K562 (cell line): Measurements from ENCODE around the gene PFAS. TPM values are rescaled to one million over a fixed set of nuclear protein-coding genes. Genes with fewer than 3 reads are reported as not detected.
A peak's percentile ranks its signal among the peaks of the same experiment; 100 is the strongest.

Source experiments
- ATAC-seq: fragments of 200-7000 bp; cut with Tn5 transposase; 3 replicates; pipeline ENCODE4 v1.9.1; 2020; ENCODE audit warnings: moderate library complexity
- BruUV-seq: library from RNA; stranded (reverse); fragments of 400-500 nt; replicated peaks from 2 replicates; lab custom pipeline; 2021; lab: Mats Ljungman, UMichigan
- CTCF ChIA-PET: fragments of 300-600 bp; formaldehyde crosslinking; extraction: SDS; loops from one replicate; lab custom pipeline; 2021; ENCODE audit warnings: low intra/inter-chr PET ratio; lab: Yijun Ruan, JAX
- POLR2A ChIA-PET: fragments of 300-600, 350-650 bp; sonication (Branson Sonifier 250); formaldehyde crosslinking; extraction: SDS; loops from one replicate; lab custom pipeline; 2021; ENCODE audit warnings: antibody characterized with exemption, inconsistent platforms; lab: Yijun Ruan, JAX
- DNase-seq, 4 experiments: peaks; one replicate each; pipeline versions ENCODE4 v3.0.0 to v3.0.0-alpha.2; 2011 to 2018; ENCODE audit warnings: low spot score in 3 of 4, mixed read lengths in 3 of 4; ENCODE audit errors: extremely low read depth in 1 of 4
- FAIRE-seq: peaks from 2 replicates; lab custom pipeline; 2011; peaks lifted over from hg19 to GRCh38; lab: Jason Lieb, UNC
- H2AFZ ChIP-seq: 2 replicates; pipeline ENCODE4 v1.6.0; 2011; ENCODE audit warnings: low read depth, low read length, control low read depth, inconsistent platforms
- H3K27ac ChIP-seq: fragments of 200-600 bp; 3 replicates; pipeline ENCODE4 v1.8.0; 2011; ENCODE audit warnings: low read depth, mild to moderate bottlenecking, control low read depth, inconsistent platforms, low read length, moderate library complexity, mixed read lengths; ENCODE audit errors: extremely low read depth
- H3K27me3 ChIP-seq, 2 experiments: fragments of 300-600 bp in 1 of 2; 2 replicates in 1 of 2; 3 replicates in 1 of 2; pipeline versions ENCODE4 v1.6.0 to v1.8.0; 2011; ENCODE audit warnings: inconsistent platforms in 2 of 2, low read length in 2 of 2, mild to moderate bottlenecking in 1 of 2, mixed read lengths in 1 of 2, moderate library complexity in 1 of 2; ENCODE audit not compliant: control insufficient read depth in 2 of 2, insufficient read depth in 2 of 2
- H3K36me3 ChIP-seq: fragments of 300-600 bp; 3 replicates; pipeline ENCODE4 v1.8.0; 2011; ENCODE audit warnings: mild to moderate bottlenecking, low read length, inconsistent platforms; ENCODE audit not compliant: control insufficient read depth, insufficient read depth
- H3K4me1 ChIP-seq, 2 experiments: fragments of 200-600 bp in 1 of 2; replicated peaks in 1 of 2; 2 replicates in 1 of 2; 3 replicates in 1 of 2; pipeline versions ENCODE4 v1.5.1 to v1.8.0; 2011; ENCODE audit warnings: inconsistent platforms in 2 of 2, low read length in 2 of 2, mild to moderate bottlenecking in 1 of 2, mixed read lengths in 1 of 2, moderate library complexity in 1 of 2; ENCODE audit not compliant: control insufficient read depth in 2 of 2, insufficient read depth in 2 of 2
- H3K4me2 ChIP-seq: 2 replicates; pipeline ENCODE4 v1.6.1; 2011; ENCODE audit warnings: low read length, control low read depth, inconsistent platforms, mixed read lengths; ENCODE audit not compliant: insufficient read depth
- H3K4me3 ChIP-seq: fragments of 200-600 bp; sonication (generic), shearing (Covaris generic); 2 replicates; pipeline ENCODE4 v1.5.1; 2016; ENCODE audit warnings: control low read depth, inconsistent platforms
- H3K79me2 ChIP-seq: fragments of 200-600 bp; 3 replicates; pipeline ENCODE4 v1.8.0; 2011; ENCODE audit warnings: low read length, inconsistent platforms; ENCODE audit not compliant: control insufficient read depth, insufficient read depth
- H3K9ac ChIP-seq, 2 experiments: 2 replicates each; pipeline versions ENCODE4 v1.6.0 to v1.6.1; 2011; ENCODE audit warnings: low read depth in 2 of 2, low read length in 2 of 2, control low read depth in 1 of 2, inconsistent platforms in 1 of 2, mild to moderate bottlenecking in 1 of 2, mixed read lengths in 1 of 2; ENCODE audit not compliant: insufficient read depth in 1 of 2
- H3K9me1 ChIP-seq: one replicate; pipeline ENCODE4 v1.6.0; 2011; ENCODE audit warnings: inconsistent platforms, mild to moderate bottlenecking, low read length, moderate library complexity; ENCODE audit not compliant: control insufficient read depth, insufficient read depth
- H3K9me3 ChIP-seq: replicated peaks from 2 replicates; pipeline ENCODE4 v1.5.1; 2011; ENCODE audit warnings: low read depth, low read length, inconsistent platforms; ENCODE audit not compliant: control insufficient read depth, insufficient read depth
- H4K20me1 ChIP-seq: replicated peaks from 2 replicates; pipeline ENCODE4 v1.6.1; 2011; ENCODE audit warnings: low read length, inconsistent platforms, mixed read lengths; ENCODE audit not compliant: control insufficient read depth, insufficient read depth
- BRD9 ChIP-seq: fragments of 450-650 bp; IDR thresholded peaks from 2 replicates; pipeline ENCODE4 v1.6.1; 2018; ENCODE audit warnings: low read depth; ENCODE audit not compliant: partially characterized antibody
- CHD1 ChIP-seq: fragments of 200-600 bp; sonication (generic); IDR thresholded peaks from one replicate; pipeline ENCODE4 v1.6.1; 2012; ENCODE audit warnings: mild to moderate bottlenecking, moderate library complexity, low read length, inconsistent platforms
- ERF ChIP-seq: fragments of 450-650 bp; formaldehyde crosslinking; IDR thresholded peaks from 2 replicates; pipeline ENCODE4 v1.4.0; 2020; ENCODE audit warnings: mild to moderate bottlenecking, mixed read lengths
- GTF2E2 ChIP-seq: fragments of 200-800 bp; sonication (Bioruptor generic); IDR thresholded peaks from 2 replicates; pipeline ENCODE4 v1.6.1; 2016; ENCODE audit warnings: missing genetic modification characterization, missing compliant biosample characterization
- NCOA6 ChIP-seq: fragments of 450-650 bp; IDR thresholded peaks from 2 replicates; pipeline ENCODE4 v1.6.1; 2017; ENCODE audit warnings: mild to moderate bottlenecking
- NFXL1 ChIP-seq: fragments of 450-650 bp; formaldehyde crosslinking; IDR thresholded peaks from 2 replicates; pipeline ENCODE4 v1.4.0; 2021; ENCODE audit warnings: mild to moderate bottlenecking
- POLR2H ChIP-seq: IDR thresholded peaks from 2 replicates; pipeline ENCODE4 v1.6.1; 2016; ENCODE audit warnings: missing genetic modification characterization, low read depth, mild to moderate bottlenecking, control low read depth, missing compliant biosample characterization, moderate library complexity
- RBM22 ChIP-seq: fragments of 200-400 bp; formaldehyde crosslinking; IDR thresholded peaks from 2 replicates; pipeline ENCODE4 v1.6.1; 2018; ENCODE audit warnings: low read length, low read depth; ENCODE audit not compliant: poor library complexity, severe bottlenecking
- TOE1 ChIP-seq, 2 experiments: fragments of 450-650 bp in 1 of 2; sonication (generic) in 1 of 2; formaldehyde crosslinking in 1 of 2; IDR thresholded peaks; 2 replicates each; pipeline versions ENCODE4 v1.7.1 to v1.8.0; 2016 to 2022; ENCODE audit warnings: borderline replicate concordance in 2 of 2, mild to moderate bottlenecking in 2 of 2, antibody characterized with exemption in 1 of 2, inconsistent platforms in 1 of 2, low read depth in 1 of 2, missing genetic modification reagents in 1 of 2, moderate library complexity in 1 of 2
- ZNF121 ChIP-seq: sonication (generic); formaldehyde crosslinking; conservative IDR thresholded peaks from 2 replicates; pipeline ENCODE4 v1.8.0; 2022; ENCODE audit warnings: missing genetic modification reagents
- WGBS: fragments of 100-300 bp; shearing (Covaris generic); methylation state at CpG from one replicate; pipeline ENCODE4 v1.1.6; 2016; ENCODE audit warnings: low coverage, mixed read lengths; ENCODE audit not compliant: insufficient coverage; ENCODE audit errors: missing lambda C conversion rate; 5-methylcytosine and 5-hydroxymethylcytosine counted together
- in situ Hi-C: fragments of 300-500 bp; cut with MboI; formaldehyde crosslinking; loops from 4 replicates; pipeline ENCODE4 v1.15.0; 2018; ENCODE audit warnings: inconsistent platforms, mixed read lengths
- intact Hi-C: fragments of 100-400 bp; cut with micrococcal nuclease; formaldehyde crosslinking; loops from 2 replicates; pipeline ENCODE4 v1.14.2; 2022
- polyA plus RNA-seq, 8 experiments: library from polyadenylated mRNA; depleted of rRNA in 4 of 8; stranded (reverse) in 5 of 8; unstranded in 3 of 8; fragments of >200 nt; fragmentation: Nextera tagmentation in 2 of 8; fragmentation: Illumina TruSeq in 1 of 8; extraction: Ambion mirVana in 2 of 8; extraction: Trizol in 1 of 8; gene quantifications; 2 replicates each; pipeline versions ENCODE4 v1.2.1 to v1.2.3, GENCODE V29; 2011 to 2014; ENCODE audit warnings: inconsistent platforms in 1 of 8, missing spikeins in 1 of 8
- total RNA-seq, 7 experiments: library from RNA; depleted of rRNA in 6 of 7; stranded (reverse); fragments of >200 nt in 6 of 7; fragmentation: Illumina TruSeq in 2 of 7; extraction: Trizol in 2 of 7; gene quantifications; 2 replicates each; pipeline versions ENCODE4 v1.2.1 to v1.2.3, GENCODE V29; 2011 to 2021; ENCODE audit warnings: low replicate concordance in 1 of 7
- TF ChIP-seq, protein P1 (sequence below): fragments of 450-650 bp; formaldehyde crosslinking; IDR thresholded peaks from 2 replicates; pipeline ENCODE4 v1.4.0; 2020; ENCODE audit warnings: mild to moderate bottlenecking
- TF ChIP-seq, protein P2 (sequence below): fragments of 450-650 bp; IDR thresholded peaks from 2 replicates; pipeline ENCODE4 v1.7.1; 2018; ENCODE audit warnings: mild to moderate bottlenecking, low read depth; ENCODE audit not compliant: partially characterized antibody

The PFAS gene
- total and polyA plus RNA-seq, 9 of the 15 experiments (the other 6 are each of a cell fraction or from before 2014, with no cell fraction given): 11.6 to 131 (median 43.9) TPM

DNA sequence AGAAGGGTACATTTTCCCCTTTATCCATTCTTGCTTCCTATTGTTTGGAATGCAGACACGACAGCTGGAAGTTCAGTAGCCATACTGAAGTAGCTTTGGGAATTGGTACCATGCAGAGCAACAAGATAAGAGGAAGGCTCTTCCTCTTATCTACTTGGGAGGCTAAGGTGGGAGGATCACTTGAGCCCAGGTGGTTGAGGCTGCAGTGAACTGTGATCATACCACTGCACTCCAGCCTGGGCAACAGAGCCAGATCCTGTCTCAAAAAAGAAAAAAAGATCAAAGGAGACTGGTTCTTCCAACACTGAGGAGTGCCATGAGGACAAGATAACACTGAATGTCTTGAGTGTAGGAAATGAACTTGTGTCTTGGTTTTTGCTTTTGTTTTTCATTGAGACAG, 23.3 kb downstream of the PFAS start:
- no peak for FAIRE-seq
- CTCF ChIA-PET: no interaction called here
- WGBS: 25% methylated on average over 1 of the region's 1 CpG

DNA sequence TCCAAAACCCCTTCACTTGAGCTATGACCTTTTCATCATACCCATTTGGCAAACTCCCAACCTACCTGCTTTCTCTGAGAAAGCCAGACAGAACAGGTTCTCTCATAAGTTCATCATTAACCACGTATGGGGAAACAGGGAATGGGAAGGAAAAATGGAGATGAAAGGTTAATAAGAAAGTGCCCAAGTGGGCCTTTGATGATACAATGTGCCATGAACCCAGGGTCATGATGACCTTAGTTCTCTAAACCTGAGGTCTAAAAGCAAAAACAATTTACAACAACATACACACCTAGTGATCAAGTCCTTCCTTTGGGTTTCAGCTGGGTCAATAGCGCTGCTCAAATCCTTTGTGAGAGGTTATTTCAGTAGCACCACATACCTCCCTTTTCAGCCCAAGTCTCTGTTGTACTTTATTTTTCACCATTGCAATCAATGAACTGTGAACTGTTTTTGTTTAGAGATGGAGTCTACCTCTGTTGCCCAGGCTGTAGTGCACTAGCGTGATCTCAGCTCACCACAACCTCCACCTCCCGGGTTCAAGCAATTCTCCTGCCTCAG, 24.9 kb downstream of the PFAS start:
- CTCF ChIA-PET: no interaction called here
- Histone ChIP-seq H3K9me3 (no peaks in the 10 kb centered on the region), H3K4me3 (no peak overlapping the region), H3K27me3 (no peaks in the 10 kb centered on the region), H3K27ac (no peak overlapping the region), H3K79me2 (no peaks in the 10 kb centered on the region), H3K36me3 (peaks cover 19% of the 10 kb centered on the region; the same call in 1 of the 3 replicates), H3K4me2 (no peak overlapping the region), H3K4me1 (peaks cover 0 to 4% of the 10 kb centered on the region in 2 experiments; a peak in 3 of 5 replicates), H3K9me1 (no peaks in the 10 kb centered on the region), H4K20me1 (no peaks in the 10 kb centered on the region), H2AFZ (no peak overlapping the region), H3K9ac (no peak overlapping the region)
- POLR2A ChIA-PET: no interaction called here
- WGBS: 89% methylated on average over 4 of the region's 4 CpGs
- in situ Hi-C loops: no loop called here
- no TSS peak for BruUV-seq
- intact Hi-C loops: no loop called here
- ATAC-seq: no peak
- DNase-seq: no peak
- no peak for FAIRE-seq
- no peak for TF ChIP-seq TOE1 (IDR thresholded peaks at IDR 0.05; ENCODE audit: borderline replicate concordance)
- TF ChIP-seq TOE1 (CRISPR knock-in tag; IDR thresholded peaks at IDR 0.05; ENCODE audit: borderline replicate concordance, low read depth): no peak
- no peak for TF ChIP-seq GTF2E2 (tag)
- TF ChIP-seq BRD9: no peak
- no peak for TF ChIP-seq RBM22
- TF ChIP-seq ERF (CRISPR knock-in tag): no peak
- TF ChIP-seq, protein P1, sequence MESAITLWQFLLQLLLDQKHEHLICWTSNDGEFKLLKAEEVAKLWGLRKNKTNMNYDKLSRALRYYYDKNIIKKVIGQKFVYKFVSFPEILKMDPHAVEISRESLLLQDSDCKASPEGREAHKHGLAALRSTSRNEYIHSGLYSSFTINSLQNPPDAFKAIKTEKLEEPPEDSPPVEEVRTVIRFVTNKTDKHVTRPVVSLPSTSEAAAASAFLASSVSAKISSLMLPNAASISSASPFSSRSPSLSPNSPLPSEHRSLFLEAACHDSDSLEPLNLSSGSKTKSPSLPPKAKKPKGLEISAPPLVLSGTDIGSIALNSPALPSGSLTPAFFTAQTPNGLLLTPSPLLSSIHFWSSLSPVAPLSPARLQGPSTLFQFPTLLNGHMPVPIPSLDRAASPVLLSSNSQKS (CRISPR knock-in tag): no peak
- TF ChIP-seq, protein P2, sequence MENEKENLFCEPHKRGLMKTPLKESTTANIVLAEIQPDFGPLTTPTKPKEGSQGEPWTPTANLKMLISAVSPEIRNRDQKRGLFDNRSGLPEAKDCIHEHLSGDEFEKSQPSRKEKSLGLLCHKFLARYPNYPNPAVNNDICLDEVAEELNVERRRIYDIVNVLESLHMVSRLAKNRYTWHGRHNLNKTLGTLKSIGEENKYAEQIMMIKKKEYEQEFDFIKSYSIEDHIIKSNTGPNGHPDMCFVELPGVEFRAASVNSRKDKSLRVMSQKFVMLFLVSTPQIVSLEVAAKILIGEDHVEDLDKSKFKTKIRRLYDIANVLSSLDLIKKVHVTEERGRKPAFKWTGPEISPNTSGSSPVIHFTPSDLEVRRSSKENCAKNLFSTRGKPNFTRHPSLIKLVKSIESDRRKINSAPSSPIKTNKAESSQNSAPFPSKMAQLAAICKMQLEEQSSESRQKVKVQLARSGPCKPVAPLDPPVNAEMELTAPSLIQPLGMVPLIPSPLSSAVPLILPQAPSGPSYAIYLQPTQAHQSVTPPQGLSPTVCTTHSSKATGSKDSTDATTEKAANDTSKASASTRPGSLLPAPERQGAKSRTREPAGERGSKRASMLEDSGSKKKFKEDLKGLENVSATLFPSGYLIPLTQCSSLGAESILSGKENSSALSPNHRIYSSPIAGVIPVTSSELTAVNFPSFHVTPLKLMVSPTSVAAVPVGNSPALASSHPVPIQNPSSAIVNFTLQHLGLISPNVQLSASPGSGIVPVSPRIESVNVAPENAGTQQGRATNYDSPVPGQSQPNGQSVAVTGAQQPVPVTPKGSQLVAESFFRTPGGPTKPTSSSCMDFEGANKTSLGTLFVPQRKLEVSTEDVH: no peak
- TF ChIP-seq ZNF121 (CRISPR knock-in tag): no peak
- TF ChIP-seq NCOA6: no peak
- no peak for TF ChIP-seq POLR2H (tag)
- TF ChIP-seq NFXL1 (CRISPR knock-in tag): no peak

More for the DNA sequence above, 23.3 kb downstream of the PFAS start:
- no peaks in the 10 kb centered on the region for H3K9me3 ChIP-seq
- no peaks in the 10 kb centered on the region for H3K27me3 ChIP-seq
- DNase-seq: no peak
- no peak for TF ChIP-seq CHD1
- peak; percentile 65 for TF ChIP-seq ZNF121 (CRISPR knock-in tag)
- TF ChIP-seq, all 486 proteins: peak for 1
- POLR2A ChIA-PET: no interaction called here
- H3K4me3 ChIP-seq: no peak overlapping the region
- no peak for ATAC-seq
- no peaks in the 10 kb centered on the region for H4K20me1 ChIP-seq
- in situ Hi-C loops: no loop called here
- H3K27ac ChIP-seq: no peak overlapping the region
- H3K36me3 ChIP-seq: peaks cover 29% of the 10 kb centered on the region; the same call in 1 of the 3 replicates
- peaks cover 0 to 4% of the 10 kb centered on the region in 2 experiments; a peak in 3 of 5 replicates for H3K4me1 ChIP-seq
- no peak overlapping the region for H3K9ac ChIP-seq
- intact Hi-C loops: no loop called here
- no peaks in the 10 kb centered on the region for H3K79me2 ChIP-seq
- H3K4me2 ChIP-seq: no peak overlapping the region
- no TSS peak for BruUV-seq
- H2AFZ ChIP-seq: no peak overlapping the region
- H3K9me1 ChIP-seq: no peaks in the 10 kb centered on the region
